ENCODE results near the gene SMARCA2.

DNA sequence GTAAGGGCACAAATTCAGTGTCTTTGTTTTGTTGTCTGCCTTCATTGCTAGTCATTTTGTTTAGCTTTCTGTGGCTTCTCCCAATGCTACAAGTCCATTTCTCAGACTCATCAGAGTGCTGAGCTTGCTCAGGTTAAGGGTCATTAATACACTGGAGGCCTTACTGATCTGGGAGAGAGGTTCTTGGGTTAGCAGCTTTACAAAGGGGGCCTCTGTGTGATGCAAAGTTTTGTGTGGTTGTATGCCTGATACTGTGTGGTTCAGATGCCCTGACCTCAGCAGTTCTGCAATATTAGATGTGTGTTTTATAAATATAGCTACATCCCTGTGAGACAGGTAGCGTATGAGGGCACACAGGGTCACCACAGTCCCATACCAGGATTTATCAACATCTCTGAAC is 34.8 kb upstream of the SMARCA2 start:
- TF ChIP-seq POLR2AphosphoS5 (IDR thresholded peaks at IDR 0.05; ENCODE audit: low read depth, low read length): no peak
- TF ChIP-seq SIN3A (IDR thresholded peaks at IDR 0.05; ENCODE audit: borderline replicate concordance, insufficient read depth, low read length): no peak
- no peak for TF ChIP-seq TAF1 (IDR thresholded peaks at IDR 0.05; ENCODE audit: borderline replicate concordance, insufficient read depth, low read length)
